ENCODE measurements around the gene CAV3. TPM values are rescaled to one million over a fixed set of nuclear protein-coding genes. Genes with fewer than 3 reads are reported as not detected.

CAV3 gene
- total and polyA plus RNA-seq, 2 experiments from 2014 or later = not detected

- no peak for TF ChIP-seq ZNF462 (CRISPR knock-in tag; IDR thresholded peaks at IDR 0.05)
These were observed 4.2 kb downstream of the CAV3 start (continued) for GRCh38 chr3:8737823-8738222.

GRCh38 chr3:8738639-8739038, 5.0 kb downstream of the CAV3 start:
- Mint-ChIP-seq H3K9me3 (no peaks in the 10 kb centered on the region), H3K4me3 (no peak overlapping the region), H3K4me1 (peaks cover 27% of the 10 kb centered on the region), H3K27ac (no peak overlapping the region), H3K27me3 (ENCODE audit: insufficient read depth, low read depth, poor library complexity) (peaks cover 12% of the 10 kb centered on the region), H3K36me3 (ENCODE audit: low read depth) (no peaks in the 10 kb centered on the region)
- Histone ChIP-seq H3K36me3 (ENCODE audit: insufficient read depth) (no peaks in the 10 kb centered on the region), H3K4me3 (no peak overlapping the region), H4K20me1 (replicated peaks; ENCODE audit: insufficient read depth) (no peaks in the 10 kb centered on the region), H3K79me2 (replicated peaks; ENCODE audit: insufficient read depth) (no peaks in the 10 kb centered on the region), H3K27ac (ENCODE audit: low read depth) (no peak overlapping the region), H3F3A (replicated peaks; ENCODE audit: low read depth) (no peaks in the 10 kb centered on the region), H3K9me2 (ENCODE audit: insufficient read depth) (no peaks in the 10 kb centered on the region), H3K27me3 (ENCODE audit: insufficient read depth) (no peaks in the 10 kb centered on the region), H2AFZ (no peak overlapping the region), H3K4me2 (no peak overlapping the region), H3K4me1 (ENCODE audit: insufficient read depth) (peaks cover 25% of the 10 kb centered on the region)
- no peak for DNase-seq (ENCODE audit: low spot score)
- ATAC-seq = no peak
- TF ChIP-seq EZH2 (IDR thresholded peaks at IDR 0.05; ENCODE audit: low read depth, unreplicated experiment) = no peak
- no peak for TF ChIP-seq CTCF (conservative IDR thresholded peaks at IDR 0.05; ENCODE audit: low read depth in 2 of 2)
- TF ChIP-seq ZNF114 (CRISPR knock-in tag; IDR thresholded peaks at IDR 0.05) = no peak
- no peak for TF ChIP-seq ZNF462 (CRISPR knock-in tag; IDR thresholded peaks at IDR 0.05)

Data from GM23338 (cell line).